HEK293 (cell line): ENCODE measurements around the gene TNFAIP8L3.

ENCODE experiments used
- CTCF ChIA-PET: fragments of 350-600 bp; formaldehyde crosslinking; extraction: SDS; loops from one replicate; lab custom pipeline; 2021; ENCODE audit warnings: antibody characterized with exemption; lab: Yijun Ruan, JAX
- POLR2A ChIA-PET: fragments of 300-600 bp; formaldehyde crosslinking; extraction: SDS; loops from one replicate; lab custom pipeline; 2020; ENCODE audit warnings: antibody characterized with exemption, inconsistent platforms; lab: Yijun Ruan, JAX
- H3K27ac ChIP-seq: fragments of 200-500 bp; sonication (Bioruptor generic); 2 replicates; pipeline ENCODE4 v1.5.1; 2014; ENCODE audit warnings: low read depth, low read length, control low read depth, inconsistent platforms; ENCODE audit errors: extremely low read depth
- H3K36me3 ChIP-seq, 2 experiments: fragments of 200-500 bp in 1 of 2; sonication (Bioruptor generic) in 1 of 2; 1 replicate in 1 of 2; 2 replicates in 1 of 2; pipeline ENCODE4 v1.5.1; 2014 to 2017; ENCODE audit warnings: inconsistent platforms in 2 of 2, low read length in 2 of 2; ENCODE audit not compliant: control insufficient read depth in 2 of 2, insufficient read depth in 1 of 2
- H3K4me1 ChIP-seq: fragments of 200-500 bp; sonication (Bioruptor generic); 2 replicates; pipeline ENCODE4 v1.5.1; 2014; ENCODE audit warnings: mild to moderate bottlenecking, low read length, inconsistent platforms; ENCODE audit not compliant: control insufficient read depth, insufficient read depth
- H3K4me3 ChIP-seq: 2 replicates; pipeline ENCODE4 v1.5.1; 2011; ENCODE audit warnings: low read depth, mild to moderate bottlenecking, control low read depth, low read length, moderate library complexity
- H3K9me3 ChIP-seq: fragments of 200-500 bp; sonication (Bioruptor generic); 2 replicates; pipeline ENCODE4 v1.5.1; 2014; ENCODE audit warnings: low read depth, low read length, inconsistent platforms; ENCODE audit not compliant: control insufficient read depth, insufficient read depth
- EGR2 ChIP-seq: fragments of 450-650 bp; formaldehyde crosslinking; IDR thresholded peaks from 2 replicates; pipeline ENCODE4 v1.5.1; 2016; ENCODE audit warnings: low read depth, missing biosample characterization, missing genetic modification characterization
- KLF7 ChIP-seq: fragments of 450-650 bp; formaldehyde crosslinking; IDR thresholded peaks from 2 replicates; pipeline ENCODE4 v1.5.1; 2016; ENCODE audit warnings: missing biosample characterization, missing genetic modification characterization, borderline replicate concordance
- PBX3 ChIP-seq: sonication (generic); formaldehyde crosslinking; IDR thresholded peaks from 2 replicates; pipeline ENCODE4 v1.8.1; 2022; ENCODE audit warnings: mild to moderate bottlenecking, moderate library complexity, missing genetic modification reagents
- ZFHX2 ChIP-seq: fragments of 450-650 bp; formaldehyde crosslinking; conservative IDR thresholded peaks from 2 replicates; pipeline ENCODE4 v1.5.1; 2016; ENCODE audit warnings: missing biosample characterization, missing genetic modification characterization
- ZIC2 ChIP-seq: fragments of 450-650 bp; formaldehyde crosslinking; IDR thresholded peaks from 2 replicates; pipeline ENCODE4 v1.5.1; 2016; ENCODE audit warnings: missing biosample characterization, missing genetic modification characterization
- ZNF184 ChIP-seq: fragments of 450-650 bp; IDR thresholded peaks from 2 replicates; pipeline ENCODE4 v1.5.1; 2018; ENCODE audit warnings: missing biosample characterization, mild to moderate bottlenecking, missing genetic modification characterization
- ZNF19 ChIP-seq: fragments of 450-650 bp; formaldehyde crosslinking; IDR thresholded peaks from 2 replicates; pipeline ENCODE4; 2016; ENCODE audit warnings: missing biosample characterization, missing genetic modification characterization, low read depth
- ZNF23 ChIP-seq: fragments of 450-650 bp; formaldehyde crosslinking; IDR thresholded peaks from 2 replicates; pipeline ENCODE4 v1.5.1; 2016; ENCODE audit warnings: missing biosample characterization, missing genetic modification characterization, borderline replicate concordance
- ZNF280C ChIP-seq: fragments of 450-650 bp; formaldehyde crosslinking; IDR thresholded peaks from 2 replicates; pipeline ENCODE4 v1.5.1; 2016; ENCODE audit warnings: missing biosample characterization, missing genetic modification characterization
- ZNF324 ChIP-seq: fragments of 450-650 bp; formaldehyde crosslinking; IDR thresholded peaks from 2 replicates; pipeline ENCODE4 v1.5.1; 2016; ENCODE audit warnings: missing biosample characterization, missing genetic modification characterization
- ZNF350 ChIP-seq: fragments of 450-650 bp; formaldehyde crosslinking; IDR thresholded peaks from 2 replicates; pipeline ENCODE4 v1.5.0; 2017; ENCODE audit warnings: missing biosample characterization, mild to moderate bottlenecking, missing genetic modification characterization
- ZNF510 ChIP-seq: fragments of 450-650 bp; formaldehyde crosslinking; IDR thresholded peaks from 2 replicates; pipeline ENCODE4 v1.5.1; 2018; ENCODE audit warnings: mild to moderate bottlenecking, missing genetic modification characterization, missing biosample characterization; ENCODE audit not compliant: insufficient replicate concordance
- ZNF514 ChIP-seq: fragments of 450-650 bp; formaldehyde crosslinking; IDR thresholded peaks from 2 replicates; pipeline ENCODE4 v1.5.1; 2016; ENCODE audit warnings: missing biosample characterization, missing genetic modification characterization
- ZNF558 ChIP-seq: fragments of 450-650 bp; formaldehyde crosslinking; IDR thresholded peaks from 2 replicates; pipeline ENCODE4 v1.5.1; 2016; ENCODE audit warnings: missing biosample characterization, missing genetic modification characterization
- ZNF561 ChIP-seq: fragments of 450-650 bp; IDR thresholded peaks from 2 replicates; pipeline ENCODE4 v1.5.1; 2018; ENCODE audit warnings: missing biosample characterization, missing genetic modification characterization, borderline replicate concordance
- ZNF571 ChIP-seq: fragments of 450-650 bp; formaldehyde crosslinking; IDR thresholded peaks from 2 replicates; pipeline ENCODE4 v1.5.0; 2017; ENCODE audit warnings: missing biosample characterization, missing genetic modification characterization
- ZNF660 ChIP-seq: fragments of 450-650 bp; IDR thresholded peaks from 2 replicates; pipeline ENCODE4 v1.5.1; 2018; ENCODE audit warnings: missing biosample characterization, mild to moderate bottlenecking, missing genetic modification characterization
- ZNF776 ChIP-seq: fragments of 450-650 bp; formaldehyde crosslinking; IDR thresholded peaks from 2 replicates; pipeline ENCODE4 v1.5.0; 2017; ENCODE audit warnings: missing biosample characterization, missing genetic modification characterization, borderline replicate concordance
- ZXDB ChIP-seq: fragments of 450-650 bp; formaldehyde crosslinking; IDR thresholded peaks from 2 replicates; pipeline ENCODE4 v1.5.1; 2016; ENCODE audit warnings: missing biosample characterization, missing genetic modification characterization
- TF ChIP-seq, protein P1 (sequence below): fragments of 450-650 bp; formaldehyde crosslinking; IDR thresholded peaks from 2 replicates; pipeline ENCODE4 v1.5.1; 2017; ENCODE audit warnings: missing biosample characterization, missing genetic modification characterization
- TF ChIP-seq, protein P2 (sequence below): fragments of 450-650 bp; formaldehyde crosslinking; optimal IDR thresholded peaks from 2 replicates; pipeline ENCODE3; 2016; ENCODE audit warnings: missing biosample characterization, mild to moderate bottlenecking, missing genetic modification characterization

The TNFAIP8L3 gene

GRCh38 chr15:51099185-51099584 is 4.5 kb upstream of the TNFAIP8L3 start:
- TF ChIP-seq ZNF558 (tag by site-specific recombination), result no peak
- TF ChIP-seq ZNF19 (tag by site-specific recombination), result no peak
- TF ChIP-seq ZIC2 (tag by site-specific recombination), result 0 out of 2 replicates have a peak, but pooled peaks have one; percentile 11
- POLR2A ChIA-PET, result no interaction called here
- CTCF ChIA-PET, result no interaction called here

GRCh38 chr15:51098331-51098619 is 3.6 kb upstream of the TNFAIP8L3 start:
- ChIA-PET CTCF (interaction anchor here (0.7 to 1.0 kb wide), 2 partner anchors 23 to 35 kb away, joined by 3 read pairs; no protein-coding TSS in a partner anchor), POLR2A (no interaction called here)
- no peaks in the 10 kb centered on the region for H3K36me3 ChIP-seq
- H3K4me3 ChIP-seq, result no peak overlapping the region
- TF ChIP-seq EGR2 (peak; percentile 3; the same call in 1 of the 2 replicates), ZNF510 (tag by site-specific recombination) (no peak), ZNF514 (no peak)
- TF ChIP-seq, protein P1, sequence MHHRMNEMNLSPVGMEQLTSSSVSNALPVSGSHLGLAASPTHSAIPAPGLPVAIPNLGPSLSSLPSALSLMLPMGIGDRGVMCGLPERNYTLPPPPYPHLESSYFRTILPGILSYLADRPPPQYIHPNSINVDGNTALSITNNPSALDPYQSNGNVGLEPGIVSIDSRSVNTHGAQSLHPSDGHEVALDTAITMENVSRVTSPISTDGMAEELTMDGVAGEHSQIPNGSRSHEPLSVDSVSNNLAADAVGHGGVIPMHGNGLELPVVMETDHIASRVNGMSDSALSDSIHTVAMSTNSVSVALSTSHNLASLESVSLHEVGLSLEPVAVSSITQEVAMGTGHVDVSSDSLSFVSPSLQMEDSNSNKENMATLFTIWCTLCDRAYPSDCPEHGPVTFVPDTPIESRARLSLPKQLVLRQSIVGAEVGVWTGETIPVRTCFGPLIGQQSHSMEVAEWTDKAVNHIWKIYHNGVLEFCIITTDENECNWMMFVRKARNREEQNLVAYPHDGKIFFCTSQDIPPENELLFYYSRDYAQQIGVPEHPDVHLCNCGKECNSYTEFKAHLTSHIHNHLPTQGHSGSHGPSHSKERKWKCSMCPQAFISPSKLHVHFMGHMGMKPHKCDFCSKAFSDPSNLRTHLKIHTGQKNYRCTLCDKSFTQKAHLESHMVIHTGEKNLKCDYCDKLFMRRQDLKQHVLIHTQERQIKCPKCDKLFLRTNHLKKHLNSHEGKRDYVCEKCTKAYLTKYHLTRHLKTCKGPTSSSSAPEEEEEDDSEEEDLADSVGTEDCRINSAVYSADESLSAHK, result no peak
- no peaks in the 10 kb centered on the region for H3K9me3 ChIP-seq
- H3K4me1 ChIP-seq, result peaks cover 9% of the 10 kb centered on the region; the same call in 1 of the 2 replicates
- H3K27ac ChIP-seq, result no peak overlapping the region

More at GRCh38 chr15:51099185-51099584, 4.5 kb upstream of the TNFAIP8L3 start:
- Histone ChIP-seq H3K4me1 (peaks cover 9% of the 10 kb centered on the region; the same call in 1 of the 2 replicates), H3K27ac (no peak overlapping the region), H3K36me3 (no peaks in the 10 kb centered on the region), H3K4me3 (no peak overlapping the region), H3K9me3 (no peaks in the 10 kb centered on the region)

GRCh38 chr15:51097553-51098330 is 3.0 kb upstream of the TNFAIP8L3 start:
- ChIA-PET CTCF (interaction anchor here (0.7 to 1.8 kb wide), 3 partner anchors 23 to 65 kb away, joined by 3 to 5 read pairs (median 3); no protein-coding TSS in a partner anchor), POLR2A (interaction anchor here (0.7 kb wide), 1 partner anchor 150 kb away, joined by 5 read pairs; no protein-coding TSS in a partner anchor)
- no peak overlapping the region for H3K27ac ChIP-seq
- no peak overlapping the region for H3K4me3 ChIP-seq
- no peak for TF ChIP-seq KLF7 (tag by site-specific recombination)
- TF ChIP-seq PBX3 (CRISPR knock-in tag), result no peak
- no peak for TF ChIP-seq ZNF280C (tag by site-specific recombination)
- no peak for TF ChIP-seq ZNF561 (tag by site-specific recombination)
- TF ChIP-seq ZNF23 (tag by site-specific recombination), result no peak
- no peak for TF ChIP-seq ZNF571 (tag by site-specific recombination)
- no peak for TF ChIP-seq ZNF776 (tag by site-specific recombination)
- no peak for TF ChIP-seq ZNF324
- peak; percentile 25; the same call in 1 of the 2 replicates for TF ChIP-seq ZFHX2 (tag by site-specific recombination)
- no peak for TF ChIP-seq ZNF350 (tag by site-specific recombination)
- peak; percentile 52; the same call in 1 of the 2 replicates for TF ChIP-seq EGR2
- TF ChIP-seq ZNF184 (tag by site-specific recombination), result no peak
- TF ChIP-seq, protein P2, sequence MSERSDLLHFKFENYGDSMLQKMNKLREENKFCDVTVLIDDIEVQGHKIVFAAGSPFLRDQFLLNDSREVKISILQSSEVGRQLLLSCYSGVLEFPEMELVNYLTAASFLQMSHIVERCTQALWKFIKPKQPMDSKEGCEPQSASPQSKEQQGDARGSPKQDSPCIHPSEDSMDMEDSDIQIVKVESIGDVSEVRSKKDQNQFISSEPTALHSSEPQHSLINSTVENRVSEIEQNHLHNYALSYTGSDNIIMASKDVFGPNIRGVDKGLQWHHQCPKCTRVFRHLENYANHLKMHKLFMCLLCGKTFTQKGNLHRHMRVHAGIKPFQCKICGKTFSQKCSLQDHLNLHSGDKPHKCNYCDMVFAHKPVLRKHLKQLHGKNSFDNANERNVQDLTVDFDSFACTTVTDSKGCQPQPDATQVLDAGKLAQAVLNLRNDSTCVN (tag by site-specific recombination), result no peak
- TF ChIP-seq ZXDB, result no peak
- no peak for TF ChIP-seq ZNF19 (tag by site-specific recombination)
- no peak for TF ChIP-seq ZNF660 (tag by site-specific recombination)
- peaks cover 7% of the 10 kb centered on the region; the same call in 1 of the 2 replicates for H3K4me1 ChIP-seq
- no peaks in the 10 kb centered on the region for H3K9me3 ChIP-seq
- no peaks in the 10 kb centered on the region for H3K36me3 ChIP-seq
